ENCODE measurements around the gene JMJD8.

- TF ChIP-seq POLR2A (IDR thresholded peaks at IDR 0.05) (no peak), CTCF (IDR thresholded peaks at IDR 0.05) (no peak)
Measured at GRCh38 chr16:732332-732731, 48.2 kb upstream of the JMJD8 start.

All from lower leg skin (tissue), 3 donors.